Mesothelial cell of epicardium (in vitro differentiated cells): ENCODE data around the gene GRID2. TPM values are rescaled to one million over a fixed set of nuclear protein-coding genes. Genes with fewer than 3 reads are reported as not detected.
A peak's percentile ranks its signal among the peaks of the same experiment; 100 is the strongest.

Experiments
- DNase-seq, 2 experiments: peaks; one replicate each; pipeline ENCODE4 v3.0.0; 2021; ENCODE audit warnings: low spot score in 2 of 2; ENCODE audit not compliant: unreplicated experiment in 2 of 2
- H3K27ac Mint-ChIP-seq: 2 replicates; pipeline ENCODE4 v1.8.0; 2021; ENCODE audit warnings: mixed read lengths
- H3K27me3 Mint-ChIP-seq: 2 replicates; pipeline ENCODE4 v1.8.0; 2021; ENCODE audit warnings: low read depth, mixed read lengths
- H3K36me3 Mint-ChIP-seq: 2 replicates; pipeline ENCODE4 v1.8.0; 2021; ENCODE audit warnings: mixed read lengths
- H3K4me1 Mint-ChIP-seq: 2 replicates; pipeline ENCODE4 v1.8.0; 2021; ENCODE audit warnings: mixed read lengths
- H3K4me3 Mint-ChIP-seq: 2 replicates; pipeline ENCODE4 v1.8.0; 2021; ENCODE audit warnings: mild to moderate bottlenecking, moderate library complexity, mixed read lengths
- H3K9me3 Mint-ChIP-seq: 2 replicates; pipeline ENCODE4 v1.8.0; 2021; ENCODE audit warnings: mixed read lengths
- total RNA-seq: library from RNA; stranded (reverse); gene quantifications from 3 replicates; pipeline ENCODE4 v1.2.1, GENCODE V29; 2021
- TF ChIP-seq, protein P1 (sequence below): fragments of 200-600 bp; sonication (generic); IDR thresholded peaks from one replicate; pipeline ENCODE4 v1.5.0; 2021; ENCODE audit warnings: antibody characterized with exemption; ENCODE audit not compliant: unreplicated experiment

Gene GRID2
- total RNA-seq, 1 donor from 2014 or later: 3.1 TPM

DNA sequence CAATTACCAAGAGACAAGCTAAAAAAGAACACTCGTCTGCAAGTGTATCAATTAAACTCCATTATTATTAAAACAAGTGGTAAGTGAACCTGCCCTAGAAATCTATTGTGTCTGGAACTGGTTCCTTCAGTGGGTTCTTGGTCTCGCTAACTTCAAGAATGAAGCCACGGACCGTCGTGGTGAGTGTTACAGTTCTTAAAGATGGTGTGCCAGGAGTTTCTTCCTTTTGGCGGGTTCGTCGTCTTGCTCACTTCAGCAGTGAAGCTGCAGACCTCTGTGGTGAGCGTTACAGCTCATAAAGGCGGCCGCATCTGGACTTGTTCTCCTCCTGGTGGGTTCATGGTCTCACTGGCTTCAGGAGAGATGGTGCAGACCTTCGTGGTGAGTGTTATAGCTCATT, 231.8 kb downstream of the GRID2 start:
- Mint-ChIP-seq H3K4me1 (no peaks in the 10 kb centered on the region), H3K27me3 (no peaks in the 10 kb centered on the region), H3K4me3 (no peak overlapping the region), H3K9me3 (peaks cover 3% of the 10 kb centered on the region), H3K36me3 (no peaks in the 10 kb centered on the region), H3K27ac (no peak overlapping the region)
- TF ChIP-seq, protein P1, sequence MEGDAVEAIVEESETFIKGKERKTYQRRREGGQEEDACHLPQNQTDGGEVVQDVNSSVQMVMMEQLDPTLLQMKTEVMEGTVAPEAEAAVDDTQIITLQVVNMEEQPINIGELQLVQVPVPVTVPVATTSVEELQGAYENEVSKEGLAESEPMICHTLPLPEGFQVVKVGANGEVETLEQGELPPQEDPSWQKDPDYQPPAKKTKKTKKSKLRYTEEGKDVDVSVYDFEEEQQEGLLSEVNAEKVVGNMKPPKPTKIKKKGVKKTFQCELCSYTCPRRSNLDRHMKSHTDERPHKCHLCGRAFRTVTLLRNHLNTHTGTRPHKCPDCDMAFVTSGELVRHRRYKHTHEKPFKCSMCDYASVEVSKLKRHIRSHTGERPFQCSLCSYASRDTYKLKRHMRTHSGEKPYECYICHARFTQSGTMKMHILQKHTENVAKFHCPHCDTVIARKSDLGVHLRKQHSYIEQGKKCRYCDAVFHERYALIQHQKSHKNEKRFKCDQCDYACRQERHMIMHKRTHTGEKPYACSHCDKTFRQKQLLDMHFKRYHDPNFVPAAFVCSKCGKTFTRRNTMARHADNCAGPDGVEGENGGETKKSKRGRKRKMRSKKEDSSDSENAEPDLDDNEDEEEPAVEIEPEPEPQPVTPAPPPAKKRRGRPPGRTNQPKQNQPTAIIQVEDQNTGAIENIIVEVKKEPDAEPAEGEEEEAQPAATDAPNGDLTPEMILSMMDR: no peak
- no peak for DNase-seq

DNA sequence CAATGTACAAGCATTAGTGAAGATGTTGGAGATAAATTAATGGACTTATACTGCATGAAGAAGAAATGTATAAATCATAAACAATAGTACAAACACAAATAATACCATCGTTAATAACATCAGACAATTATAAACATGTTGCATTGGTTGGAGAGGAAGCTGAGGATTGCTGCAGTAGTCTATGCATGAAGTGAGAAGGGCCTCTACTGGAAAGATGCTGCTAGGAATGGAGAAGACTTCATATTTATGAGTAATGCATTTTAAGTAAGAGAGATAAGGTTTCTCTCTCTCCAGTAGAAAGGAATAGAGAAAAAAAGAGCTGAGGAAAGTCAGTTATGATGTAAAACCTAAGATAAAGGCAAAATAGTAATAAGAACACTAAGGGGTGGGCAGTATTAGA, 247.8 kb downstream of the GRID2 start:
- H3K4me3 Mint-ChIP-seq: no peak overlapping the region
- H3K27me3 Mint-ChIP-seq: no peaks in the 10 kb centered on the region
- no peak overlapping the region for H3K27ac Mint-ChIP-seq
- no peaks in the 10 kb centered on the region for H3K9me3 Mint-ChIP-seq
- TF ChIP-seq, protein P1: no peak
- no peak for DNase-seq
- H3K36me3 Mint-ChIP-seq: no peaks in the 10 kb centered on the region
- peaks cover 16% of the 10 kb centered on the region for H3K4me1 Mint-ChIP-seq

DNA sequence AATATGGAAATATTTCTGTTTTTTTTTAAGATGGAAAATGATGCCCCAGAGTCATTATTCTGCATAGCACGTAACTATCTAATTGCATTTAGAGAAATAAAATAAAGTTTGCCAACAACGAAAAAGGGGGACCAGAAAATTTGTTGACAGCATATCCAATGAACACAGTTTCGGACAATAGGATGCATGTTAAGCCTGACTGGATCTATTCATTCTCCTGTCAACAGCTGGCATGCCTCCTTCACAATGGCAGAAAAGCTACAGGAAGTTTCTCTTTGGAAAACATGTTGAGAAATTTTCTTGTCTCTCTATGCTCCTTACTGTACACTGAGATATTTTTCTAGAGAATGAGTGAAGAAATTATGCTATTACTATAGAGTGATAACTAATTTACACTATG, 262.5 kb downstream of the GRID2 start:
- H3K4me1 Mint-ChIP-seq: no peaks in the 10 kb centered on the region
- TF ChIP-seq, protein P1: no peak

DNA sequence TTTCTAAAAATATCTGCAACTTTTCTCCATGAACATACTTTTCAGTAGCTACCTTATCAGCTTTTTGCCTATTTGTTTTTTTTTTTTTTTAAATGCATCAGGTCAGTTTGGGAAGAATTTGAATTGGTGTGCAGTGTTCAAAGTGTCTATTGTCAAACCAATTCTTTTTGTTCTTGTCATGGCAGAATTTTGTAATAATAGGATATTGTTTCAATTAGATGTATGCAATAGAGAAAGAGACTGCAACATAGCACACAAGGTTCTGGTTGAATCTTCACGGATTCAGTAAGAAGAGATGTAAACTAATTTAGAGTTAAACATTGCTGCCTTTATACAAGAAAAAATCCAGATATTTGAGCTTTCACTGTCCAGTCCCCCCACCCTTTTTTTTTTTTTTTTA, 277.1 kb downstream of the GRID2 start:
- no peak overlapping the region for H3K27ac Mint-ChIP-seq
- no peak for DNase-seq
- peaks cover 3% of the 10 kb centered on the region for H3K4me1 Mint-ChIP-seq
- TF ChIP-seq, protein P1: no peak
- no peaks in the 10 kb centered on the region for H3K27me3 Mint-ChIP-seq
- peaks cover 9% of the 10 kb centered on the region for H3K9me3 Mint-ChIP-seq
- no peaks in the 10 kb centered on the region for H3K36me3 Mint-ChIP-seq
- H3K4me3 Mint-ChIP-seq: no peak overlapping the region

More for the DNA sequence above, 262.5 kb downstream of the GRID2 start:
- no peaks in the 10 kb centered on the region for H3K36me3 Mint-ChIP-seq
- DNase-seq: no peak
- H3K27ac Mint-ChIP-seq: no peak overlapping the region
- H3K4me3 Mint-ChIP-seq: no peak overlapping the region
- H3K27me3 Mint-ChIP-seq: no peaks in the 10 kb centered on the region
- H3K9me3 Mint-ChIP-seq: peaks cover 24% of the 10 kb centered on the region

DNA sequence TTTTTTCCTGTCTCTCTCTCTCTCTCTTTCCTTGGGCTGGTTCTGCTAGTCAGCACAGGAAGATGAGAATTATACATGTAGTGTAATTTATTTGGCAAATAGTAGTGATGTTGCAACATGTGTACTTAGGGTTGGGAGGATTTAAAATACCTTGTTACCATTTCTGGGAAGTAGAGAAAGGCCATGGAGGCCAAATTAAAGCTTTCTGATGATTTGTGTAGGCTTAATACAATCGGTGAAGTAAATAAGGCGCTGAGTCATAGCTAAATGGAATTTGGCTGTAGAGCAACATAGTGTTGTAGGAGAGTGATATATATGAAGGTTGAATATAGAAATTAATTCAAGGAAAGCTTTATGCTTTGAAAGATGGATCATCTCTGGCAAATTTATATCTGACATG, 295.3 kb downstream of the GRID2 start:
- Mint-ChIP-seq H3K27me3 (no peaks in the 10 kb centered on the region), H3K4me3 (no peak overlapping the region), H3K36me3 (no peaks in the 10 kb centered on the region), H3K4me1 (peaks cover 18% of the 10 kb centered on the region), H3K9me3 (no peaks in the 10 kb centered on the region), H3K27ac (peak overlapping the region; percentile 31)
- no peak for DNase-seq
- TF ChIP-seq, protein P1: no peak

DNA sequence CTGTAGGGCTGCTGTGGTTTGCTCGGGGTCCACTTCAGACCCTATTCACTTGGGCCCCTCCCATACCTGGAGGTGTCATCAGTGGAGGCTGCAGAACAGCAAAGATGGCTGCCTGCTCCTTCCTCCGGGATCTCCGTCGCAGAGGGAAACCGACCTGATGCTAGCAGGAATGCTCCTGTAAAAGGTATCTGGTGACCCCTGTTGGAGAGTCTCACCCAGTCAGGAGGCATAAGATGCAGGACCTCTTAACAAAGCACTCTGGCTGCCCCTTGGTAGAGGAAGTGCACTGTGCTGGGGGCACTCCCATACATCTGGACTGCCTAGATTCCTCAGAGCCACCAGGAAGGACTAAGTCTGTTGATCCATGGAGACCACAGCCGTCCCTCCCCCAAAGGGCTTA, 296.9 kb downstream of the GRID2 start:
- Mint-ChIP-seq H3K36me3 (no peaks in the 10 kb centered on the region), H3K27me3 (no peaks in the 10 kb centered on the region), H3K4me1 (peaks cover 18% of the 10 kb centered on the region), H3K9me3 (no peaks in the 10 kb centered on the region), H3K27ac (no peak overlapping the region), H3K4me3 (no peak overlapping the region)
- no peak for DNase-seq
- TF ChIP-seq, protein P1: no peak
